Thyroid gland (tissue), 4 donors: ENCODE measurements around the gene PTPRT. TPM values are rescaled to one million over a fixed set of nuclear protein-coding genes. Genes with fewer than 3 reads are reported as not detected.
A peak's percentile ranks its signal among the peaks of the same experiment; 100 is the strongest.

Experiments
- DNase-seq, 2 donors: peaks; one replicate each; pipeline ENCODE4 v3.0.0-alpha.2; 2019
- H3K27ac ChIP-seq, 3 donors: fragments of 200-600 bp; sonication (generic); 1 replicate in 2 of 3; 2 replicates in 1 of 3; pipeline ENCODE4 v1.5.1; 2016 to 2019; ENCODE audit warnings: mild to moderate bottlenecking in 1 of 3, moderate library complexity in 1 of 3
- H3K27me3 ChIP-seq: fragments of 200-600 bp; sonication (generic); one replicate; pipeline ENCODE4 v1.5.1; 2019
- H3K36me3 ChIP-seq, 2 donors: fragments of 200-600 bp; sonication (generic); one replicate each; pipeline ENCODE4 v1.5.1; 2016 to 2019
- H3K4me1 ChIP-seq, 2 donors: fragments of 200-600 bp; sonication (generic); one replicate each; pipeline ENCODE4 v1.5.1; 2017 to 2019
- H3K4me3 ChIP-seq, 3 donors: fragments of 200-600 bp; sonication (generic); replicated peaks in 1 of 3; 1 replicate in 2 of 3; 2 replicates in 1 of 3; pipeline ENCODE4 v1.5.1; 2016; ENCODE audit warnings: mild to moderate bottlenecking in 1 of 3
- H3K9me3 ChIP-seq: fragments of 200-600 bp; sonication (generic); one replicate; pipeline ENCODE4 v1.5.1; 2017
- CTCF ChIP-seq, 6 experiments: fragments of 200-600 bp in 3 of 6; fragments of 450-650 bp in 3 of 6; sonication (generic) in 3 of 6; IDR thresholded peaks; one replicate each; pipeline ENCODE4 v1.5.1; 2016 to 2019; ENCODE audit warnings: antibody characterized with exemption in 6 of 6, mild to moderate bottlenecking in 2 of 6, inconsistent platforms in 1 of 6, moderate library complexity in 1 of 6
- POLR2A ChIP-seq, 2 donors: fragments of 450-650 bp; IDR thresholded peaks; one replicate each; pipeline ENCODE4 v1.6.1; 2017; ENCODE audit warnings: antibody characterized with exemption in 2 of 2, mild to moderate bottlenecking in 2 of 2, moderate library complexity in 1 of 2
- WGBS, 2 donors: methylation state at CpG; one replicate each; pipeline ENCODE4 v1.1.5; 2017; 5-methylcytosine and 5-hydroxymethylcytosine counted together
- intact Hi-C: fragments of 100-400 bp; cut with DNase I; formaldehyde crosslinking; loops from one replicate; pipeline ENCODE4 v1.15.1; 2023
- total RNA-seq, 4 donors: library from RNA; depleted of rRNA; stranded (reverse); fragments of >200 nt; gene quantifications; one replicate each; pipeline ENCODE4 v1.2.3, GENCODE V29; 2016

The PTPRT gene
- total RNA-seq, 4 donors from 2014 or later = 0.11 to 0.15 TPM; not detected in 2

- no peak for TF ChIP-seq POLR2A (IDR thresholded peaks at IDR 0.05)
- TF ChIP-seq CTCF (IDR thresholded peaks at IDR 0.05) = no peak
- 53 to 60% methylated on average over 5 of the region's 5 CpGs for WGBS, 2 donors
- peak; percentile 3 to 13 for DNase-seq
- Histone ChIP-seq H3K9me3 (no peaks in the 10 kb centered on the region), H3K4me1 (no peaks in the 10 kb centered on the region), H3K27me3 (no peaks in the 10 kb centered on the region), H3K4me3 (no peak overlapping the region), H3K36me3 (no peaks in the 10 kb centered on the region), H3K27ac (peak overlapping the region in 1 of 3 donors; percentile 53)
- intact Hi-C loops = no loop called here
Observed at GRCh38 chr20:42338294-42339201, 851.2 kb downstream of the PTPRT start.

- DNase-seq = no peak
- Histone ChIP-seq H3K9me3 (no peaks in the 10 kb centered on the region), H3K27ac (no peak overlapping the region), H3K36me3 (no peaks in the 10 kb centered on the region), H3K27me3 (no peaks in the 10 kb centered on the region), H3K4me3 (no peak overlapping the region), H3K4me1 (no peaks in the 10 kb centered on the region)
- no peak for TF ChIP-seq POLR2A (IDR thresholded peaks at IDR 0.05)
- TF ChIP-seq CTCF (IDR thresholded peaks at IDR 0.05) = no peak
- intact Hi-C loops = no loop called here
- WGBS, 2 donors = 91 to 92% methylated on average over 1 of the region's 1 CpG
Observed at GRCh38 chr20:42336576-42336975, 853.1 kb downstream of the PTPRT start.

GRCh38 chr20:42319252-42320013, 870.3 kb downstream of the PTPRT start:
- TF ChIP-seq POLR2A (IDR thresholded peaks at IDR 0.05) (no peak), CTCF (IDR thresholded peaks at IDR 0.05) (no peak)

GRCh38 chr20:42313704-42314103, 876.0 kb downstream of the PTPRT start:
- no peaks in the 10 kb centered on the region for H3K27me3 ChIP-seq
- no peaks in the 10 kb centered on the region for H3K9me3 ChIP-seq
- 78 to 82% methylated on average over 3 of the region's 3 CpGs for WGBS, 2 donors
- no peak for DNase-seq
- intact Hi-C loops = no loop called here
- no peak overlapping the region for H3K27ac ChIP-seq
- no peaks in the 10 kb centered on the region for H3K36me3 ChIP-seq
- no peak overlapping the region for H3K4me3 ChIP-seq
- no peaks in the 10 kb centered on the region for H3K4me1 ChIP-seq
- TF ChIP-seq POLR2A (IDR thresholded peaks at IDR 0.05) (no peak), CTCF (IDR thresholded peaks at IDR 0.05) (no peak)

More at GRCh38 chr20:42319252-42320013, 870.3 kb downstream of the PTPRT start:
- Histone ChIP-seq H3K27ac (no peak overlapping the region), H3K27me3 (no peaks in the 10 kb centered on the region), H3K36me3 (no peaks in the 10 kb centered on the region), H3K4me1 (no peaks in the 10 kb centered on the region), H3K9me3 (no peaks in the 10 kb centered on the region), H3K4me3 (no peak overlapping the region)
- 33 to 38% methylated on average over 2 of the region's 2 CpGs for whole genome bisulfite sequencing, 2 donors
- intact Hi-C loops = no loop called here
- DNase-seq = no peak

- no peaks in the 10 kb centered on the region for H3K36me3 ChIP-seq
- no peak overlapping the region for H3K4me3 ChIP-seq
- H3K9me3 ChIP-seq = no peaks in the 10 kb centered on the region
- intact Hi-C loops = no loop called here
- DNase-seq = no peak
- H3K27ac ChIP-seq = no peak overlapping the region
- no peaks in the 10 kb centered on the region for H3K27me3 ChIP-seq
- no peak for TF ChIP-seq CTCF (IDR thresholded peaks at IDR 0.05)
- no peak for TF ChIP-seq POLR2A (IDR thresholded peaks at IDR 0.05)
- WGBS, 2 donors = 68 to 70% methylated on average over 4 of the region's 4 CpGs
- no peaks in the 10 kb centered on the region for H3K4me1 ChIP-seq
Observed at GRCh38 chr20:42309050-42309449, 880.7 kb downstream of the PTPRT start.
